Measurements from ENCODE around the gene SDCBP2.

The SDCBP2 gene

GRCh38 chr20:1341561-1342265 is 12.8 kb upstream of the SDCBP2 start:
- H3K4me3 ChIP-seq (ENCODE audit: low read length), result no peak overlapping the region
- TF ChIP-seq ZNF274 (IDR thresholded peaks at IDR 0.05; ENCODE audit: low read depth, low read length), result no peak

GRCh38 chr20:1338801-1339200 is 9.9 kb upstream of the SDCBP2 start:
- TF ChIP-seq ZNF274 (IDR thresholded peaks at IDR 0.05; ENCODE audit: low read depth, low read length), result no peak
- no peak overlapping the region for H3K4me3 ChIP-seq (ENCODE audit: low read length)

- no peak overlapping the region for H3K4me3 ChIP-seq (ENCODE audit: low read length)
- TF ChIP-seq ZNF274 (IDR thresholded peaks at IDR 0.05; ENCODE audit: low read depth, low read length), result no peak
Measured at GRCh38 chr20:1338096-1338495, 9.2 kb upstream of the SDCBP2 start.

- TF ChIP-seq ZNF274 (IDR thresholded peaks at IDR 0.05; ENCODE audit: low read depth, low read length), result no peak
- no peak overlapping the region for H3K4me3 ChIP-seq (ENCODE audit: low read length)
Measured at GRCh38 chr20:1337441-1337840, 8.5 kb upstream of the SDCBP2 start.

GRCh38 chr20:1336699-1337367 is 7.9 kb upstream of the SDCBP2 start:
- no peak for TF ChIP-seq ZNF274 (IDR thresholded peaks at IDR 0.05; ENCODE audit: low read depth, low read length)
- no peak overlapping the region for H3K4me3 ChIP-seq (ENCODE audit: low read length)

- no peak for TF ChIP-seq ZNF274 (IDR thresholded peaks at IDR 0.05; ENCODE audit: low read depth, low read length)
- H3K4me3 ChIP-seq (ENCODE audit: low read length), result no peak overlapping the region
Measured at GRCh38 chr20:1335961-1336698, 7.2 kb upstream of the SDCBP2 start.

- no peak overlapping the region for H3K4me3 ChIP-seq (ENCODE audit: low read length)
- no peak for TF ChIP-seq ZNF274 (IDR thresholded peaks at IDR 0.05; ENCODE audit: low read depth, low read length)
Measured at GRCh38 chr20:1334761-1335160, 5.8 kb upstream of the SDCBP2 start.

GRCh38 chr20:1334370-1334731 is 5.4 kb upstream of the SDCBP2 start:
- no peak overlapping the region for H3K4me3 ChIP-seq (ENCODE audit: low read length)
- TF ChIP-seq ZNF274 (IDR thresholded peaks at IDR 0.05; ENCODE audit: low read depth, low read length), result no peak

- no peak for TF ChIP-seq ZNF274 (IDR thresholded peaks at IDR 0.05; ENCODE audit: low read depth, low read length)
- H3K4me3 ChIP-seq (ENCODE audit: low read length), result no peak overlapping the region
Measured at GRCh38 chr20:1333462-1334369, 4.8 kb upstream of the SDCBP2 start.

GRCh38 chr20:1332749-1333300 is 3.9 kb upstream of the SDCBP2 start:
- H3K4me3 ChIP-seq (ENCODE audit: low read length), result no peak overlapping the region
- no peak for TF ChIP-seq ZNF274 (IDR thresholded peaks at IDR 0.05; ENCODE audit: low read depth, low read length)

- H3K4me3 ChIP-seq (ENCODE audit: low read length), result no peak overlapping the region
- TF ChIP-seq ZNF274 (IDR thresholded peaks at IDR 0.05; ENCODE audit: low read depth, low read length), result no peak
Measured at GRCh38 chr20:1331801-1332453, 3.0 kb upstream of the SDCBP2 start.

- no peak overlapping the region for H3K4me3 ChIP-seq (ENCODE audit: low read length)
- TF ChIP-seq ZNF274 (IDR thresholded peaks at IDR 0.05; ENCODE audit: low read depth, low read length), result no peak
Measured at GRCh38 chr20:1331101-1331500, 2.2 kb upstream of the SDCBP2 start.
